ENCODE results near the gene SAV1.
"Not testable (repeated sequence)": the region's sequence is repeated elsewhere in the genome, so short reads cannot be mapped to it uniquely, and the experiment has no call there.

- not testable (repeated sequence) for TF ChIP-seq EZH2 (IDR thresholded peaks at IDR 0.05; ENCODE audit: borderline replicate concordance); EZH2phosphoT487 (IDR thresholded peaks at IDR 0.05; ENCODE audit: low read depth, severe bottlenecking, unreplicated experiment)
These were observed 3.5 kb downstream of the SAV1 start for GRCh38 chr14:50664579-50664978.

Data from hepatocyte (in vitro differentiated cells).